Right cardiac atrium (tissue), 5 donors: ENCODE data around the gene DAPK2. TPM values are rescaled to one million over a fixed set of nuclear protein-coding genes. Genes with fewer than 3 reads are reported as not detected.
A peak's percentile ranks its signal among the peaks of the same experiment; 100 is the strongest.
"Not testable (repeated sequence)": the region's sequence is repeated elsewhere in the genome, so short reads cannot be mapped to it uniquely, and the experiment has no call there.

Source experiments
- ATAC-seq, 2 donors: fragments of 200-7000 bp; cut with Tn5 transposase; one replicate each; pipeline versions ENCODE4 v1.8.0 to v1.9.1; 2020; ENCODE audit warnings: moderate library complexity in 2 of 2, mild to moderate bottlenecking in 1 of 2
- DNase-seq, 3 donors: peaks; one replicate each; pipeline ENCODE4 v3.0.0-alpha.2; 2020
- H3K27ac ChIP-seq: one replicate; pipeline ENCODE4 v1.5.1; 2013; ENCODE audit warnings: mild to moderate bottlenecking, low read length, control low read depth, moderate library complexity
- H3K27me3 ChIP-seq: one replicate; pipeline ENCODE4 v1.6.1; 2013; ENCODE audit not compliant: control insufficient read depth, insufficient read depth
- H3K4me1 ChIP-seq: one replicate; pipeline ENCODE4 v1.6.1; 2013; ENCODE audit warnings: low read length; ENCODE audit not compliant: control insufficient read depth, insufficient read depth
- H3K4me3 ChIP-seq: one replicate; pipeline ENCODE4 v1.5.1; 2013; ENCODE audit warnings: low read length, control low read depth
- H3K9me3 ChIP-seq: one replicate; pipeline ENCODE4 v1.6.1; 2013; ENCODE audit warnings: low read length; ENCODE audit not compliant: control insufficient read depth
- WGBS: extraction: QIAGEN DNeasy Blood & Tissue Kit; methylation state at CpG from one replicate; pipeline ENCODE4 v1.1.7; 2013; 5-methylcytosine and 5-hydroxymethylcytosine counted together
- intact Hi-C, 4 donors: fragments of 100-400 bp; cut with DNase I; formaldehyde crosslinking; loops; one replicate each; pipeline versions ENCODE4 v1.11.0 to v1.14.0; 2022 to 2023
- long read RNA-seq, 4 donors: library from polyadenylated mRNA; unstranded; transcript quantifications; one replicate each; pipeline ENCODE4 v2.0.0, GENCODE V29; 2020 to 2021
- polyA plus RNA-seq: library from polyadenylated mRNA; stranded (reverse); fragments of 200-250 nt; gene quantifications from one replicate; pipeline ENCODE4 v1.2.3, GENCODE V29; 2013
- total RNA-seq, 4 donors: library from RNA; stranded (reverse); fragmentation: NEBNext Ultra II Directional; extraction: Animal tissue kit (Norgen Biotek cat#: 25700); gene quantifications; one replicate each; pipeline ENCODE4 v1.2.1, GENCODE V29; 2021
- donor health status: healthy with polysubstance abuse.
- donor health status: DM: no; HTN: yes; CAD: no.
- donor health status: DM: no; HTN: no; CAD: no.
- donor health status: DM: no; HTN: yes; CAD: no; lungs with severe emphysema.
- donor health status: DM: yes; HTN: yes; CAD: no.

The DAPK2 gene
- total RNA-seq (10 to 100 TPM; 83.5 to 95.1 (median 88.1) TPM), polyA plus RNA-seq (48.8 TPM)
- long read RNA-seq, donor 1, transcript DAPK2-202 (12 exons, 1,741 nt) = major isoform, 135 of 307 reads
- long read RNA-seq, donor 1, partial matches to known transcripts = 38 of 307 reads
- long read RNA-seq, donor 1, other reads (novel, unspliced or antisense) = 132 of 307 reads
- long read RNA-seq, donor 2, transcript DAPK2-202 (12 exons, 1,741 nt) = major isoform, 61 of 125 reads
- long read RNA-seq, donor 2, partial matches to known transcripts = 19 of 125 reads
- long read RNA-seq, donor 2, other reads (novel, unspliced or antisense) = 45 of 125 reads
- long read RNA-seq, donor 3, transcript DAPK2-202 (12 exons, 1,741 nt) = major isoform, 335 of 719 reads
- long read RNA-seq, donor 3, partial matches to known transcripts = 125 of 719 reads
- long read RNA-seq, donor 3, other reads (novel, unspliced or antisense) = 255 of 719 reads
- long read RNA-seq, donor 4, transcript DAPK2-202 (12 exons, 1,741 nt) = major isoform, 64 of 141 reads
- long read RNA-seq, donor 4, partial matches to known transcripts = 15 of 141 reads
- long read RNA-seq, donor 4, other reads (novel, unspliced or antisense) = 62 of 141 reads

DNA sequence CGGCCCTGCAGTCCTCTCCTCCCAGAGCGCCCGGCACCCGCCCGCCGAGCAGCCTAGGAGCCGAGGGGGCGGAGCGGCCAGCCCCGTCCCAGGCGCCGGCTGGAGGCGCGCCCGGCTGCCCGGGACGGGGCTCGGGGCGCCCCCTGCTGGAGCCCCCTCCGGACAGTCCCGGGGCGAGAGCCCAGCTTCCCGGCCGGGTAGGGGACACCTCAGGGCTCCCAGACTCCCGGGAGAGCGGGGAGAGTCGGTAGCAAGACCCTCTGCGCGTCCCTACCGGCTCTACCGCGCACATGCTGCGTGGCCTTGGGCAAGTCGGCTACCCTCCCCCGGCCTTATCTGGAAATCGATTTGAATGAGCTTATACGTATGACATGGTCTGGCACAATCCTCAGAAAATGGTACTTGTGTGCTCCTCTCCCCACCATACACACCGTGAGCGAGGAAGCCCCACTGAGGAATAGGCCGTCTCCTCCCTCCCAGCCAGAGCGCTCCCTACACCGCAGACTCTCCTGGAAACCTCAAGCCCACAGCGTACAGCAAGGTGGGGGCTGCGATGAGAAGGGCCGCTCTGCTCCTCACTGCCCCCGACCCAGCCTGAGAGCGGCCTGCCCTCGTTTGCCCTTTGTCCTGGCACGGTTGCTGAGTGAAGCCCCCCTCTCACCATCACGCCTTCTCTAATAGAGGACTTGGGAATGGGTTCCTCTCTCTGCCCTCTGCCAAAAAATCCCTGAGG, at the start of gene DAPK2:
Gene DAPK2, minus strand, starts transcription at position 65 of the 733 bp plus-strand sequence. CDS start 6,224 bp downstream, outside the sequence.
- WGBS = 7% methylated on average over 49 of the region's 50 CpGs
- DNase-seq (peak; percentile 79 to 94 (median 91)), ATAC-seq (peak; percentile 83 to 89)
- Histone ChIP-seq H3K4me3 (peak within 1 kb of the TSS; percentile 88), H3K4me1 (peaks cover 11% of the 10 kb centered on the region), H3K9me3 (no peaks in the 10 kb centered on the region), H3K27ac (peak within 1 kb of the TSS; percentile 57), H3K27me3 (no peaks in the 10 kb centered on the region)
- intact Hi-C loops = loop anchor here in 2 of 4 donors (5.0 to 10.0 kb wide), 4 partner anchors 62 to 294 kb away; no protein-coding TSS in a partner anchor

DNA sequence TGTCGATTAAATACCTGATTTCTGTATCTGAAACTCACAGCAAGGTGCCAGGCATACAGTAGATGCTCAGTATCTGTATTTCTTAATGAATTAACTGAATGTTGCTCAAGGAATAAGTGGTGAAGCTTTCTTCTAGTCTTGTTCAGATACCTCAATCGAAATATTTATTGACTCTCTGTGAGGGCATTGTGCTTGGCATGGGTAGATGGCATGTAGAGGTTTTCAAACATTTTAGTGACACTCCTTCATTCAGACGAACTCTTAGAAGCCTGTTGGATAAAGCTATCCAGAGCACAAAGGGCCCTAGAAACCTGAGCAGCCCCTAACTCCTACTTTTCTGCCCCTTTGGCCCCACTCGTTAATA, 49.1 kb upstream of the DAPK2 start:
- WGBS = 39% methylated on average over 4 of the region's 4 CpGs
- peak overlapping the region; percentile 81 for H3K27ac ChIP-seq
- intact Hi-C loops = loop anchor here in 1 of 4 donors (5.0 kb wide), 1 partner anchor 57 kb away; the partner anchor contains the start of gene SNX22
- no peaks in the 10 kb centered on the region for H3K9me3 ChIP-seq
- peaks cover 9% of the 10 kb centered on the region for H3K4me1 ChIP-seq
- DNase-seq (no peak), ATAC-seq (no peak)
- peak overlapping the region; percentile 96 for H3K4me3 ChIP-seq
- H3K27me3 ChIP-seq = no peaks in the 10 kb centered on the region

DNA sequence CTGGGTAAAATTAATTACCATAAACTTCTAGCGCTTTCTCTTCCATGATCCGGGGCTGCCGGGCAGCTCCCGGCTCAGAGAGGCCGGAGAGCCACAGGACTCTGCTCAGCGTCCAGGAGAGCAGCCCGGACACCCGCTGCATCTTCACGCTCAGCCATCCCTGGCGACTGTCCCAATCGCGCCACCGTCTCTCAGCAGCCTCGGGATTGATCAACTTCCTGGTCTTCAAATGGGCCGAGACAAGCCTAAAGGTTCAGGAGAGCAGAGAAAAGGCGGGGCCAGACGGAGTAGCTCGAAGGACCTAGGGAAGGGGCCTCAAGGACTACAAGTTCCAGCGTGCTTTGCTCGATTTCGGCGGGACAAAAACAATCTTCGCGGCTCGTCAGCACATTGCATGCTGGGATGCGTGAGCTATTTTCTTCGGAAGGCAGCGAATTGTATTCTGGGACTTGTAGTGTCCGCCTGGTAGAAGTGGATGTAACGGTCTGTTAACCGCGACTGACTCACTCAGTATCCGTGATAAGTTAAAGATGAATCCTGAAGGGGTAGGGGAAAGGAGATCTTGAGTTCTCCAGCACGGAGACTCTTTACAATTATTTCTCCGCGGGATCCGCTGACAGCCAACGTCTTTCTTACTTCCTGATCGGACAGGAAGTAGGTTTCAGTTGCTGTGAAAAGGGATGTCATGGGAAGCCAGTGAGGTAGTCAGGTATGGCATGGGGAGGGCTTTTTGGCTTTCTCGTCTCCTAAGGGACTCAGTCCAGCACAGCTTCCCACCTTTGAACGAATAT, 47.5 kb upstream of the DAPK2 start, which contains the start of gene CIAO2A:
Gene CIAO2A, minus strand, starts transcription at position 212 of the 791 bp plus-strand sequence. Its CDS starts 70 bp downstream, at position 142.
- peak; percentile 89 to 91 for ATAC-seq
- peak within 1 kb of the TSS; percentile 98 for H3K27ac ChIP-seq
- H3K4me3 ChIP-seq = peak within 1 kb of the TSS; percentile 72
- no peaks in the 10 kb centered on the region for H3K27me3 ChIP-seq
- under 1% methylated on average over 41 of the region's 41 CpGs for WGBS
- DNase-seq = peak; percentile 95
- H3K4me1 ChIP-seq = peaks cover 9% of the 10 kb centered on the region
- intact Hi-C loops = loop anchor here in 1 of 4 donors (5.0 kb wide), 1 partner anchor 58 kb away; the partner anchor contains the start of gene SNX22
- H3K9me3 ChIP-seq = no peaks in the 10 kb centered on the region

DNA sequence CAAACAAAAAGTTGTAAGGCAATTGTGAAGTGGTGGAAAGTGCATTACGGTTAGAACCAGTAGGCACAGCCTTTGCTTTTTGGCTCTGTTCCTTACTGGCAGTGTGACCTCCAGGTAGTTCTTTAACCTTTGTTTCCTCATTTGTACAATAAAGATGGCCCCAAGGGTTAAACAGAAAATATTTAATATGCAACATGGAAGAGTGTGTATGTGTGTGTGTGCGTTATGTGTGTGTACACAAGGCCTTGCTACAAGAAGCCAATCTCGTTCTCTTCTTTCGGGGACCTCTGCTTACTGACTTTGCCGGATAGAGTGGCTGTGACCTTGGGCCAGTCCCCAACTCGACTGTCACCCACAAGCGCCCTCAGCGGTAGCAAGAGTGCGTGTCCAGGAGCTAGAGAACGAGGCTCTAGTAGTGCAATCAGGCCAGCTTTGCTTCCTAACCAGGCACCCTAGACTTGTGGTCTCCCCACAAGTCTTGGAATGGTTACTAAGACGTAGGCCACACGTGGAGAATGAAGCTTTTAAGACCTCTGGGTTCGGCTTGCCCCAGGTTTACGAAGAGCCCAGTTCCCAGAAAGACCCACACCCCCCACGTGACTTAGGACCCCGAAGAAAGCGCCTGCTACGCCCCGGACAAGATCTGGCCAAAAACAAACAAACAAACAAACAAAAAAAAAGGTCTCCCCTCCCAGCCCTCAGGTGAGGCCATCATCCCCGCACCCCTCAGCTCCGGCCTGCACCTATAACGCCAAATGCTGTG, 46.8 kb upstream of the DAPK2 start:
- Histone ChIP-seq H3K9me3 (no peaks in the 10 kb centered on the region), H3K27ac (peak overlapping the region; percentile 90), H3K4me1 (peaks cover 6% of the 10 kb centered on the region), H3K4me3 (peak overlapping the region; percentile 72), H3K27me3 (no peaks in the 10 kb centered on the region)
- intact Hi-C loops = loop anchor here in 1 of 4 donors (5.0 kb wide), 1 partner anchor 59 kb away; the partner anchor contains the start of gene SNX22
- ATAC-seq (peak; percentile 17 to 21), DNase-seq (peak; percentile 57 to 69 (median 63))
- WGBS = 4% methylated on average over 22 of the region's 22 CpGs

DNA sequence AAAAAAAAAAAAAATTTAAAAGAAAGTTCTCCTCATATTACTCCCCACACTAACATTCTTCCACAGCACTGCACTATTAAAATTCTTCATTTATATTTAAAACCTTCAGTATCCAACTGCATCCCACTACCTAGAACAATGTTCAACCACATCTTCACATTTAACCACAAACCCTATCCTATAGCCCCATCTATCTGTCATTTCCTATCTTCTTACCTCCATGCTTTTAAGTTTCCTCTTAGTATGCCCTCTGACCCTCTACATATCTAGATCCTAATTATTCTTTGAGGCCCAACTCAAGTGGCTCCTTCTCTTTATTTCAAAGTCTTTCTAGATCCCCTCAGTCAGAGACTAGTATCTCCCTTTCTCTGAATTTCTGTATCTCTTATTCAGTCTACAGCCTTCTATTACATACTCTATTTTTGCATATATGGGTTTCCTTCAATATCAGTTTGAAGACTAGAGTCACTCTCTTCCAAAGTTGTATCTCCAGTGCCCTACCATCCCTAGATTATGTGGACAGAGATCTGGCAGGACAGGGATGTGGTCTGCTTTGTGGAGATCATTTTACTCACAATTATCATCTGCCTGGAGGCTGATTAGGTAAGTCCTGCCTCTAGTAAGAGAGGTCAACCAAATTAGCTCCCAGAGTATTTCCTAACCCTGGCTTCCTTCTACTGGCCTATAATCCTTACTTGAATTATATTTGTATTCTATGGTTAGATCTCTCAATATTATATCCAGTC, 46.0 kb upstream of the DAPK2 start:
- ATAC-seq (no peak), DNase-seq (no peak)
- H3K4me3 ChIP-seq = peak overlapping the region; percentile 72
- intact Hi-C loops = loop anchor here in 1 of 4 donors (5.0 kb wide), 1 partner anchor 60 kb away; the partner anchor contains the start of gene SNX22
- H3K27me3 ChIP-seq = no peaks in the 10 kb centered on the region
- no peaks in the 10 kb centered on the region for H3K9me3 ChIP-seq
- H3K27ac ChIP-seq = peak overlapping the region; percentile 92
- peaks cover 5% of the 10 kb centered on the region for H3K4me1 ChIP-seq

DNA sequence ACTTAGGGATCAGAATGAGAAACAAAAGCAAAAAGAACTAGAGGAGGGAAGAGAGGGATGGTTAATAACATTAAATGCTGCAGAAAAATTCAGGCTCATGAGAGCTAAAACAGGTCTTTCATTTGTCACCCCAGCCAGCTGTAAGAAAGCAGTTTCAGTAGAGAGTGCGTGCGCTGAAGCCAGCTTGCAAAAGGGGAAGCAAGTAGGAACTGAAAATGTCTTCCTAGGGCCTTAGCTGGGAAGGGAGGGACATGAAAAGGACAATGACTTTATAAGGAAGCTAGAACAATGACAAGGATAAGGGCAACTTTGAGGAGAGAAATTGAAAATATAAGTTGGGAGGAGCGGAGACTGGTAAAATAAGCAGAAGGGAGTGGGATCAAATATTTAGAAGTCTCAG, 44.2 kb upstream of the DAPK2 start:
- 67% methylated on average over 3 of the region's 3 CpGs for WGBS
- H3K9me3 ChIP-seq = no peaks in the 10 kb centered on the region
- peak overlapping the region; percentile 39 for H3K27ac ChIP-seq
- no peak overlapping the region for H3K4me3 ChIP-seq
- DNase-seq (no peak), ATAC-seq (no peak)
- no peaks in the 10 kb centered on the region for H3K27me3 ChIP-seq
- H3K4me1 ChIP-seq = peaks cover 2% of the 10 kb centered on the region
- intact Hi-C loops = loop anchor here in 1 of 4 donors (5.0 kb wide), 1 partner anchor 62 kb away; the partner anchor contains the start of gene SNX22

DNA sequence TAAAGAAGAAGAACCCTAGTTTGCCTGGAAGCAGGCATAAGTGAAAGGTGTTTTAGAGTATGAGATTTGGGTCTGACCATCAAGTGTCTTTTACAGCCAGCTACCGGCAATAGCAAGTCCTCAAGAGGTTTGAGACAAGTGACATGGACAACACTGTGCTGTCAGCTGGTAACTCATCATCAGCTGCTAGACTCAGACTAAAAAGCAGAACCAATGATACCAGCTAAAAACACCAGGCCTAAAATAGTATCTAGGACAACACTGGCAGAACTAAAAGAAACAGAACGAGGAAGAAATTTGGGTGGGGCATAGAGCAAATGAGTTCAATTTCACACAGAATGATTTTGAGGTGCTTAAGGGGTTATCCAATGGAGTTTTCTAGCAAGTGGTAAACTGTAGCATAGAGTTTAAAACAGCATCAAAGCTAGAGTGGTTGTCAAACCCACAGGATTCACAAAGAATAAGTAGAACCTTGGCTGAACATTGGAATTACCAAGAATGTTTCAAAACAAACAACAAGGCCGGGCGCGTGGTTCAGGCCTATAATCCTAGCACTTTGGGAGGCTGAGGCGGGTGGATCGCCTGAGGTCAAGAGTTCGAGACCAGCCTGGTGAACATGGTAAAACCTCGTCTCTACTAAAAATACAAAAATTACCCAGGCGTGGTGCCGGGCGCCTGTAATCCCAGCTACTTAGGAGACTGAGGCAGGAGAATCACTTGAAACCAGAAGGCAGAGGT, 43.4 kb upstream of the DAPK2 start:
- Histone ChIP-seq H3K4me1 (peaks cover 2% of the 10 kb centered on the region), H3K9me3 (no peaks in the 10 kb centered on the region), H3K27me3 (no peaks in the 10 kb centered on the region), H3K27ac (peak overlapping the region; percentile 39), H3K4me3 (no peak overlapping the region)
- WGBS = 78% methylated on average over 12 of the region's 12 CpGs
- DNase-seq (no peak), ATAC-seq (peak in 1 of 2 donors; percentile 21)
- intact Hi-C loops = loop anchor here in 1 of 4 donors (5.0 kb wide), 1 partner anchor 63 kb away; the partner anchor contains the start of gene SNX22

DNA sequence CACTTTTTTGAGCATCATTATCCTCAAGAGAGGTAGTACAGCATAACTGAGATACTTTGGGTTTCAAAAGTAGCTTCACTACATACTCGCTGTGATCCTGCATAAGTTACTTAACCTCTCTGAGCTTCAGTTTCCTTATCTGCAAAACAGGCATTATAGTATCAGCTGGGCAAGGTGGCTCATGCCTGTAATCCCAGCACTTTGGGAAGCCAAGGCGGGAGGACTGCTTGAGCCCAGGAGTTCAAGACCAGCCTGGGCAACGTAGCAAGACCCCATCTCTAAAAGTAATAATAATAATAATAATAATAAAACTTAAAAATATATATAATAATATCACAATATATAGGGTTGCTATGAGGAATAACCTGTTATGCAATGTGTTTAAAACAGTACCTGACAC, 36.5 kb upstream of the DAPK2 start:
- ATAC-seq = no peak
- Histone ChIP-seq H3K4me1 (no peaks in the 10 kb centered on the region), H3K27me3 (no peaks in the 10 kb centered on the region), H3K9me3 (no peaks in the 10 kb centered on the region), H3K4me3 (no peak overlapping the region), H3K27ac (no peak overlapping the region)
- intact Hi-C loops = no loop called here
- no peak for DNase-seq
- 84% methylated on average over 3 of the region's 3 CpGs for WGBS

DNA sequence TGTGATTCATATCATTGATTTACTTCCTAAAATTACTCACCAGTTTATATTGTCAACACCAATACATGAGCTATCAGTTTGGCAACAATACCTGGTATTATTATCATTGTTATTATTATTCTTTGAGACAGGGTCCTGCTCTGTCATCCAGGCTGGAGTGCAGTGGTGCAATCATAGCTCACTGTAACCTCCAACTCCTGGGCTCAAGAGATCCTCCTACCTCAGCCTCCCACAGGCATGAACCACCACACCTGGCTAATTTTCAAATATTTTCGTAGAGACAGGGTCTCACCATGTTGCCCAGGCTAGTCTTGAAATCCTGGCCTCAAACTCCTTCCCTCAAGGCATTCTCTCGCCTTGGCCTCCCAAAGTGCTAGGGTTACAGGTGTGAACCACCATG, 27.2 kb upstream of the DAPK2 start:
- H3K27ac ChIP-seq, H3K27me3 ChIP-seq, ATAC-seq, DNase-seq, H3K4me3 ChIP-seq, H3K4me1 ChIP-seq, H3K9me3 ChIP-seq, intact Hi-C loops: not testable (repeated sequence)
- 96% methylated on average over 2 of the region's 2 CpGs for WGBS
